GM19372 (cell line): Measurements from ENCODE around the gene RABGAP1.
"Not testable (repeated sequence)": the region's sequence is repeated elsewhere in the genome, so short reads cannot be mapped to it uniquely, and the experiment has no call there.

Source experiments
- ATAC-seq: cut with Tn5 transposase; IDR thresholded peaks from one replicate; pipeline ENCODE4 v1.9.1; 2021; ENCODE audit warnings: mild to moderate bottlenecking, low read depth, moderate library complexity; ENCODE audit not compliant: unreplicated experiment

Gene RABGAP1

GRCh38 chr9:122940749-122941581 is at the start of gene RABGAP1:
Gene RABGAP1 (plus strand): TSS chr9:122941020. CDS start chr9:122957060, 16,040 bp downstream.
- ATAC-seq, result peak; percentile 98

- ATAC-seq, result no peak
Observed at GRCh38 chr9:122897969-122898368, 42.9 kb upstream of the RABGAP1 start.

GRCh38 chr9:122900791-122901190 is 40.0 kb upstream of the RABGAP1 start:
- ATAC-seq, result no peak

- peak; percentile 20 for ATAC-seq
Observed at GRCh38 chr9:122904466-122904822, 36.4 kb upstream of the RABGAP1 start.

GRCh38 chr9:122904823-122905710 is 35.8 kb upstream of the RABGAP1 start, which contains the start of gene RC3H2:
Gene RC3H2 (minus strand): TSS chr9:122905359. CDS start chr9:122897509, 7,850 bp downstream.
- ATAC-seq, result peak; percentile 70

GRCh38 chr9:122906122-122906521 is 34.7 kb upstream of the RABGAP1 start:
- ATAC-seq, result not testable (repeated sequence)

- ATAC-seq, result no peak
Observed at GRCh38 chr9:122912671-122912963, 28.2 kb upstream of the RABGAP1 start.

GRCh38 chr9:122912964-122913673 is 27.7 kb upstream of the RABGAP1 start, which contains the start of gene ZBTB6:
Gene ZBTB6 (minus strand): TSS chr9:122913323. CDS start chr9:122912072, 1,251 bp downstream.
- peak; percentile 98 for ATAC-seq

- no peak for ATAC-seq
Observed at GRCh38 chr9:122918310-122918709, 22.5 kb upstream of the RABGAP1 start.

GRCh38 chr9:122922713-122923112 is 18.1 kb upstream of the RABGAP1 start:
- ATAC-seq, result no peak

GRCh38 chr9:122923947-122924346 is 16.9 kb upstream of the RABGAP1 start:
- no peak for ATAC-seq

- ATAC-seq, result no peak
Observed at GRCh38 chr9:122929796-122930354, 10.9 kb upstream of the RABGAP1 start.

- no peak for ATAC-seq
Observed at GRCh38 chr9:122930541-122931225, 10.1 kb upstream of the RABGAP1 start.

GRCh38 chr9:122931226-122932121 is 9.3 kb upstream of the RABGAP1 start, which contains the start of gene ZBTB26:
Gene ZBTB26 (minus strand): TSS chr9:122931512. CDS start chr9:122919934, 11,578 bp downstream.
- peak; percentile 96 for ATAC-seq

GRCh38 chr9:122936464-122936863 is 4.4 kb upstream of the RABGAP1 start:
- no peak for ATAC-seq

- ATAC-seq, result no peak
Observed at GRCh38 chr9:122936883-122937282, 3.9 kb upstream of the RABGAP1 start.

- no peak for ATAC-seq
Observed at GRCh38 chr9:122939601-122940000, 1.2 kb upstream of the RABGAP1 start.

GRCh38 chr9:122940454-122940748 is 419 bp upstream of the RABGAP1 start:
- no peak for ATAC-seq
